Left ventricle myocardium inferior (tissue), 1 donor: ENCODE measurements around the gene CDAN1. TPM values are rescaled to one million over a fixed set of nuclear protein-coding genes. Genes with fewer than 3 reads are reported as not detected.

Experiments
- DNase-seq: peaks from one replicate; pipeline ENCODE4 v3.0.0-alpha.2; 2020
- H3K27ac ChIP-seq: fragments of 200-600 bp; replicated peaks from 2 replicates; pipeline ENCODE4 v1.8.0; 2021
- H3K27me3 ChIP-seq: fragments of 200-600 bp; 2 replicates; pipeline ENCODE4 v1.8.0; 2021; ENCODE audit warnings: low read depth
- H3K36me3 ChIP-seq: fragments of 200-600 bp; 2 replicates; pipeline ENCODE4 v1.8.0; 2021
- H3K4me1 ChIP-seq: fragments of 200-600 bp; 2 replicates; pipeline ENCODE4 v1.8.0; 2021
- H3K4me3 ChIP-seq: fragments of 200-600 bp; 2 replicates; pipeline ENCODE4 v1.8.0; 2021; ENCODE audit warnings: mild to moderate bottlenecking, moderate library complexity
- H3K9me3 ChIP-seq: fragments of 200-600 bp; replicated peaks from 2 replicates; pipeline ENCODE4 v1.8.0; 2021
- CTCF ChIP-seq: fragments of 200-600 bp; IDR thresholded peaks from 2 replicates; pipeline ENCODE4 v1.8.0; 2021; ENCODE audit warnings: antibody characterized with exemption, mild to moderate bottlenecking, borderline replicate concordance
- intact Hi-C: fragments of 100-400 bp; cut with micrococcal nuclease; formaldehyde crosslinking; loops from one replicate; pipeline ENCODE4 v1.11.0; 2022
- total RNA-seq: library from RNA; stranded (reverse); fragmentation: NEBNext Ultra II Directional; extraction: Animal tissue kit (Norgen Biotek cat#: 25700); gene quantifications from one replicate; pipeline ENCODE4 v1.2.1, GENCODE V29; 2021
- donor health status: DM: no; HTN: yes; CAD: no; lungs with severe emphysema.

Gene CDAN1
- total RNA-seq, 1 donor from 2014 or later, result 6.2 TPM

GRCh38 chr15:42732095-42732827 lies 4.7 kb downstream of the CDAN1 start:
- Histone ChIP-seq H3K27me3 (no peaks in the 10 kb centered on the region), H3K27ac (no peak overlapping the region), H3K36me3 (peaks cover 82% of the 10 kb centered on the region), H3K4me1 (peaks cover 23% of the 10 kb centered on the region), H3K9me3 (no peaks in the 10 kb centered on the region), H3K4me3 (no peak overlapping the region)
- intact Hi-C loops, result no loop called here
- no peak for DNase-seq
- no peak for TF ChIP-seq CTCF

GRCh38 chr15:42731461-42731860 lies 5.5 kb downstream of the CDAN1 start:
- H3K4me3 ChIP-seq, result no peak overlapping the region
- intact Hi-C loops, result no loop called here
- no peaks in the 10 kb centered on the region for H3K27me3 ChIP-seq
- peaks cover 90% of the 10 kb centered on the region for H3K36me3 ChIP-seq
- DNase-seq, result no peak
- H3K4me1 ChIP-seq, result peaks cover 17% of the 10 kb centered on the region
- TF ChIP-seq CTCF, result no peak
- H3K9me3 ChIP-seq, result no peaks in the 10 kb centered on the region
- no peak overlapping the region for H3K27ac ChIP-seq

GRCh38 chr15:42730536-42730935 lies 6.4 kb downstream of the CDAN1 start:
- no peak for TF ChIP-seq CTCF
- Histone ChIP-seq H3K4me1 (peaks cover 8% of the 10 kb centered on the region), H3K4me3 (no peak overlapping the region), H3K36me3 (peaks cover 98% of the 10 kb centered on the region), H3K27ac (no peak overlapping the region), H3K27me3 (no peaks in the 10 kb centered on the region), H3K9me3 (no peaks in the 10 kb centered on the region)
- intact Hi-C loops, result no loop called here
- no peak for DNase-seq

- no peaks in the 10 kb centered on the region for H3K27me3 ChIP-seq
- peaks cover 98% of the 10 kb centered on the region for H3K36me3 ChIP-seq
- no peak overlapping the region for H3K4me3 ChIP-seq
- intact Hi-C loops, result no loop called here
- peaks cover 4% of the 10 kb centered on the region for H3K4me1 ChIP-seq
- no peak for DNase-seq
- no peak for TF ChIP-seq CTCF
- no peak overlapping the region for H3K27ac ChIP-seq
- no peaks in the 10 kb centered on the region for H3K9me3 ChIP-seq
Observed at GRCh38 chr15:42730135-42730534, 6.8 kb downstream of the CDAN1 start.

- Histone ChIP-seq H3K27ac (no peak overlapping the region), H3K9me3 (no peaks in the 10 kb centered on the region), H3K4me1 (no peaks in the 10 kb centered on the region), H3K4me3 (no peak overlapping the region), H3K27me3 (no peaks in the 10 kb centered on the region), H3K36me3 (peaks cover 100% of the 10 kb centered on the region)
- intact Hi-C loops, result no loop called here
- DNase-seq, result no peak
- TF ChIP-seq CTCF, result no peak
Observed at GRCh38 chr15:42729409-42729808, 7.5 kb downstream of the CDAN1 start.
